IPS-20b (cell line): Measurements from ENCODE around the gene MAPK8IP2.

Experiments
- H3K27ac ChIP-seq: one replicate; pipeline ENCODE4 v1.5.1; 2013; ENCODE audit warnings: low read length
- H3K27me3 ChIP-seq: 2 replicates; pipeline ENCODE4 v1.6.1; 2013; ENCODE audit warnings: mild to moderate bottlenecking, low read length, inconsistent platforms; ENCODE audit not compliant: insufficient read depth
- H3K36me3 ChIP-seq: 2 replicates; pipeline ENCODE4 v1.6.1; 2013; ENCODE audit warnings: low read depth, mild to moderate bottlenecking, inconsistent platforms, low read length, moderate library complexity; ENCODE audit not compliant: insufficient read depth
- H3K4me1 ChIP-seq: 2 replicates; pipeline ENCODE4 v1.6.1; 2013; ENCODE audit warnings: mild to moderate bottlenecking, control low read depth, inconsistent platforms, low read length, moderate library complexity; ENCODE audit not compliant: insufficient read depth
- H3K4me3 ChIP-seq: 2 replicates; pipeline ENCODE4 v1.5.1; 2013; ENCODE audit warnings: mild to moderate bottlenecking, low read length, inconsistent platforms
- H3K9ac ChIP-seq: 2 replicates; pipeline ENCODE4 v1.6.1; 2013; ENCODE audit warnings: low read depth, mild to moderate bottlenecking, inconsistent platforms, low read length, moderate library complexity
- H3K9me3 ChIP-seq: 2 replicates; pipeline ENCODE4 v1.6.1; 2013; ENCODE audit warnings: mild to moderate bottlenecking, low read depth, low read length, inconsistent platforms; ENCODE audit not compliant: insufficient read depth

Gene MAPK8IP2

DNA sequence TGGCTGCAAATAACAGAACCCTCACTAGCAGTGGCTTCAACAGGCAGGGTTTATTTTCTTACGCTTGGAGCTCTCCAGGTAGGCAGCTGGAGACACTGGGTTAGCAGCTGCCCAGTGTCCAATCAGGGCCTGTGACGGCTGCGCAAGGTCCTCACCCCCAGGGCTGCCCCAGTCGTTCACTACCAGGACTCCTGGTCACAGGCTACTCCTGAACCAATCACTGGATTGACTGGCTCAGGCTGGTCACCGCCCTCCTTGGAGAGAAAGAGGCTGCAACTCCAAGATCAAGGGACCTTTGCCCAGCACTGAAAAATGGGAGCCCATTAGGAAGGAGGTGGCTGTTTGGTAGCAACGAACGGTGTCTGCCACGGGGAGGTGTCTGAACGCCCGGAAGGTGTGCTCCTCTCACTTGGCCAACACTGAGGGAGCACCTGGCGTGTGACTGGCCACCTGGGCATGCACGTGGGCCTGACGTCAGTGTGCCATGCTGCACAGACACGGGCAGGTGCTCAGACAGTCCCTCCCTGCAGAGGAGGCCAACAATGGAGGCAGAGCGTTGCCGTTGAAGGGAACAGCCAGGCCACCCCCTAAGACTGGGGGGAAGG, 22.2 kb downstream of the MAPK8IP2 start:
- H3K36me3 ChIP-seq: no peaks in the 10 kb centered on the region
- H3K9ac ChIP-seq: no peak overlapping the region
- no peaks in the 10 kb centered on the region for H3K9me3 ChIP-seq
- no peaks in the 10 kb centered on the region; the same call in 1 of the 2 replicates for H3K4me1 ChIP-seq
- no peak overlapping the region for H3K27ac ChIP-seq
- no peak overlapping the region for H3K4me3 ChIP-seq
- H3K27me3 ChIP-seq: peaks cover 20% of the 10 kb centered on the region

DNA sequence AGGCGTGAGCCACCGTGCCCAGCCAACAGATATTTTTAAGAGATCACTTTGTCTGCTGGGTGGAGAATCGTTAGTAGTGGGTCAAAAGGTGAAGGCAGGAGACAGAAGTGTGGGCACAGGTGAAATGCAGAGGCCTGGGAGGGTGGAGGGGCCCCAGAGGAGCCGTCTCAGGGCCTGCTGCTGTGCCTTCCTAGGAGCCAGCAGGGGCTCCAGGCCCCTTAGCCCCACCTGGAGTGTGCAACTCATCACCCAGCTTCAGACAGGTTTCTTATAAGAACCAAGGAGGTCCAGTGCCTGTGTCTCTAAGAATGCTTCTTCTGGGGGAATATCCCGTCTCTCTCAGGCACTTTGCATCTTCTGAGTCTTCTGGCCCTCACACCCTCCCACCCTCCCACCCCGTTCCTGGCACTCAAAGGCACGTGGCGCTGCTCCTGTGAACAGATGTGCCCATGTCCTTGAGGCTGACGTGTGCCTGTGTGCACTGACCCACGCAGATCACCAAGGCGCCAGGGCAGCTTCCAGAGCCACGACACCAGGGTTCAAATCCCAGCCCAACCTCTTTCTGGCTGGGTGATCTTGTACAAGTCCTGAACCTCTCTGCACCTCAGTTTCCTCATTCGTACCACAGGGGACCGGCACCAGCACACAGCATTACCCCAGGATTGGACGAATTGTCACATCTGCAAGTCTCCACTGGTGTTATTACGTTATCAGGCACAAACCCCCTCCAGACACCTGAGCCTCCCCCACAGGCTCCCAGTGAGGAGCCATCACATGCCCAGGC, 23.9 kb downstream of the MAPK8IP2 start:
- H3K4me1 ChIP-seq: peaks cover 6% of the 10 kb centered on the region
- H3K4me3 ChIP-seq: no peak overlapping the region
- H3K9me3 ChIP-seq: no peaks in the 10 kb centered on the region
- peaks cover 25% of the 10 kb centered on the region for H3K27me3 ChIP-seq
- no peak overlapping the region for H3K27ac ChIP-seq
- no peaks in the 10 kb centered on the region for H3K36me3 ChIP-seq
- H3K9ac ChIP-seq: no peak overlapping the region

- H3K4me1 ChIP-seq: peaks cover 6% of the 10 kb centered on the region
- H3K9me3 ChIP-seq: no peaks in the 10 kb centered on the region
- H3K36me3 ChIP-seq: no peaks in the 10 kb centered on the region
- H3K27ac ChIP-seq: no peak overlapping the region
- no peak overlapping the region for H3K9ac ChIP-seq
- peaks cover 20% of the 10 kb centered on the region for H3K27me3 ChIP-seq
- no peak overlapping the region for H3K4me3 ChIP-seq
Measured at GRCh38 chr22:50625131-50625567, 24.6 kb downstream of the MAPK8IP2 start.

- no peak overlapping the region for H3K9ac ChIP-seq
- peaks cover 18% of the 10 kb centered on the region for H3K27me3 ChIP-seq
- H3K36me3 ChIP-seq: no peaks in the 10 kb centered on the region
- no peak overlapping the region for H3K27ac ChIP-seq
- no peaks in the 10 kb centered on the region for H3K9me3 ChIP-seq
- no peak overlapping the region for H3K4me3 ChIP-seq
- H3K4me1 ChIP-seq: peaks cover 6% of the 10 kb centered on the region
Measured at GRCh38 chr22:50625568-50626313, 25.1 kb downstream of the MAPK8IP2 start.

DNA sequence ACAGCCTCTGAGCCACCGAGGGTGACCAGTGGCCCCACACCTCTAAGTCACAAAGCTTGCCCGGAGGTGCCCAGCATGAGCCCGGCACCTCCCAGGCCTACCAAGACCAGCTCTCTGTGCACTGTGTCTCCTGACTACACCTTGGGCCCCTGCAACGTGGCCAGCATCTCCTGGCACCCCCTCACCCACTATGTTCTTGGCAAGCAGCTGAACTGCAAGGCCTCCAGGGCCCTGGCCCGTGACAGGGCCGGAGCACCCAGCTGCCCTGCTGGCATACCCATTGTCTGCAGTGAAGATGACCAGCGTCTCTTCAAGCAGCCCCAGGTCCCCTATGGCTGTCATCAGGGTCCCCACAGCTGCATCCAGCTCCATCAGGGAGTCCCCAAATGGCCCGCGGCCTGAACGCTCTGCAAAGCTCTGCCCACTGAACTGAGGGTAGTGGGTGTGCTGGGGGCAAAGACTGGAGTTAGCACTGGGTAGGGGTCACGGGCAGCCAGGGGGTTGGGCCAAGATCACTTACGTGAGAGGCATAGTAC, 25.8 kb downstream of the MAPK8IP2 start:
- Histone ChIP-seq H3K9ac (no peak overlapping the region), H3K4me3 (no peak overlapping the region), H3K36me3 (no peaks in the 10 kb centered on the region), H3K27me3 (peaks cover 11% of the 10 kb centered on the region), H3K9me3 (no peaks in the 10 kb centered on the region), H3K27ac (no peak overlapping the region), H3K4me1 (peaks cover 6% of the 10 kb centered on the region)

GRCh38 chr22:50626850-50627641, 26.5 kb downstream of the MAPK8IP2 start:
- Histone ChIP-seq H3K27me3 (peaks cover 6% of the 10 kb centered on the region), H3K4me3 (peak overlapping the region; percentile 83), H3K27ac (no peak overlapping the region), H3K9ac (peak overlapping the region; percentile 59; the same call in 1 of the 2 replicates), H3K9me3 (no peaks in the 10 kb centered on the region), H3K4me1 (peaks cover 6% of the 10 kb centered on the region), H3K36me3 (no peaks in the 10 kb centered on the region)

- Histone ChIP-seq H3K36me3 (no peaks in the 10 kb centered on the region), H3K9me3 (no peaks in the 10 kb centered on the region), H3K27me3 (peaks cover 6% of the 10 kb centered on the region), H3K27ac (no peak within 1 kb of the TSS), H3K4me3 (peak within 1 kb of the TSS; percentile 83), H3K9ac (peak within 1 kb of the TSS; percentile 69; the same call in 1 of the 2 replicates), H3K4me1 (peaks cover 6% of the 10 kb centered on the region; the same call in 1 of the 2 replicates)
Measured at GRCh38 chr22:50627642-50628542, 27.3 kb downstream of the MAPK8IP2 start, which contains the start of gene ARSA. Gene ARSA, minus strand, starts transcription at chr22:50628152. Its CDS starts 373 bp downstream, at chr22:50627779.

DNA sequence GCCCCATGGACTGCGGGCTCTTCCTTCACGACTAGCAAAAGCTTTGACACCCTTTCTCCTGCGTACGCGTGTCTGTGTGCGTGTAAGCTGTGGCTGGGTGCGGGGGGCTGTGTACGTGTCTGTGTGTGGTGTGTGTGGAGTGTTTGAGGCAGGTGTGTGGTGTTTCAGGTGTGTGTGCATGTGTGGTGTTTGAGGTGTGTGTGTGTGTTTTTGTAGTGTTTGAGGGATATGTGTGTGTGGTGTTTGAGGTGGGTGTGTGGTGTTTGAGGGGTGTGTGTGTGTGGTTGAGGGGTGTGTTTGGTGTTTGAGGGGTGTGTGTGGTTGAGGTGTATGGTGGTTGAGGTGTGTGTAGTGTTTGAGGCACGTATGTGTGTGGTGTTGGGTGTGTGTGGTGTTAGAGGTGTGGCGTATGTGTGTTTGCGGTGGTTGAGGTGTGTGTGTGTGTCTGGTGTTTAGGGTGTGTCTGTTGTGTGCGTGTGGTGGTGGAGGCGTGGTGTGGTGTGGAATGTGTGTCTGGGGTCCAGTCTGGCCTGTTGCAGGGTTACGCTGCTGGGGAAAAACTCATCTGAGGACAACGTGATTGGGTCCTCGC, 28.0 kb downstream of the MAPK8IP2 start:
- Histone ChIP-seq H3K27ac (no peak overlapping the region), H3K4me3 (peak overlapping the region; percentile 77)

GRCh38 chr22:50630376-50630775, 29.8 kb downstream of the MAPK8IP2 start:
- Histone ChIP-seq H3K4me3 (no peak overlapping the region), H3K9me3 (no peaks in the 10 kb centered on the region), H3K4me1 (peaks cover 6% of the 10 kb centered on the region; the same call in 1 of the 2 replicates), H3K27ac (no peak overlapping the region), H3K27me3 (peaks cover 6% of the 10 kb centered on the region), H3K36me3 (no peaks in the 10 kb centered on the region), H3K9ac (no peak overlapping the region)

More for the DNA sequence above, 28.0 kb downstream of the MAPK8IP2 start:
- no peaks in the 10 kb centered on the region for H3K36me3 ChIP-seq
- H3K27me3 ChIP-seq: peaks cover 6% of the 10 kb centered on the region
- H3K9me3 ChIP-seq: no peaks in the 10 kb centered on the region
- peaks cover 6% of the 10 kb centered on the region; the same call in 1 of the 2 replicates for H3K4me1 ChIP-seq
- H3K9ac ChIP-seq: peak overlapping the region; percentile 69; the same call in 1 of the 2 replicates

DNA sequence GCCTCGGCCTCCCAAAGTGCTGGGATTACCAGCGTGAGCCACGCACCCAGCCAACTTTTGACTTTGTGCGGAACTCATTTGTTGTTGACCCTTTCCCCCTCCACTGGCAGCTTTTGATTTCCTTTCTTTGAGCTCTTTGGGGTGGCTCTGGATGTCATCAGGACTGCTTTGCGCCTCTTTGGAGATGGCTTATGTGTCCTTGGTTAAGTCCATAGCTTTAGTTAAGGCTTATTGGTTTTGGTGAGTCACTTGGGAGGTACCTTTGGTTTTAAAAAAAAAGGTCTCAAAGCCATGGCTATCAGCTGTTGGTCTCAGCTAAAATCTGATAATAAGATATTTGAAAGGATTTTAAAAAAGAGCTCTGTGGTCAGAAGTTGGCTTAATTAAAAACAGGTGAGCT, 32.5 kb downstream of the MAPK8IP2 start:
- H3K27ac ChIP-seq: no peak overlapping the region
- H3K4me1 ChIP-seq: peaks cover 6% of the 10 kb centered on the region; the same call in 1 of the 2 replicates
- H3K9me3 ChIP-seq: no peaks in the 10 kb centered on the region

More for the DNA sequence above, 32.5 kb downstream of the MAPK8IP2 start:
- H3K9ac ChIP-seq: no peak overlapping the region
- no peak overlapping the region for H3K4me3 ChIP-seq
- H3K27me3 ChIP-seq: peaks cover 6% of the 10 kb centered on the region
- no peaks in the 10 kb centered on the region for H3K36me3 ChIP-seq
